Neural cell (in vitro differentiated cells): ENCODE results near the gene ARL3. TPM values are rescaled to one million over a fixed set of nuclear protein-coding genes. Genes with fewer than 3 reads are reported as not detected.

Experiments used
- H2AFZ ChIP-seq: fragments of 200-600, 300-800 bp; sonication (generic), shearing (Covaris generic); 2 replicates; pipeline ENCODE4 v1.6.0; 2014; ENCODE audit warnings: low read depth, mild to moderate bottlenecking, antibody characterized with exemption, low read length, moderate library complexity
- H3F3A ChIP-seq: fragments of 200-600 bp; shearing (Covaris generic); 2 replicates; pipeline ENCODE4 v1.6.1; 2016; ENCODE audit warnings: mild to moderate bottlenecking, moderate library complexity, mixed read lengths, antibody characterized with exemption, low read length; ENCODE audit not compliant: insufficient read depth, poor library complexity, severe bottlenecking
- H3K27ac ChIP-seq: fragments of 200-600, 300-800 bp; sonication (generic), shearing (Covaris generic); 2 replicates; pipeline ENCODE4 v1.5.1; 2014; ENCODE audit warnings: mild to moderate bottlenecking, low read length, moderate library complexity
- H3K27me3 ChIP-seq: fragments of 300-800, 200-600 bp; sonication (generic), shearing (Covaris generic); 2 replicates; pipeline ENCODE4 v1.6.0; 2014; ENCODE audit warnings: mild to moderate bottlenecking, low read depth, low read length, moderate library complexity; ENCODE audit not compliant: insufficient read depth
- H3K36me3 ChIP-seq: fragments of 300-800, 200-600 bp; sonication (generic), shearing (Covaris generic); 2 replicates; pipeline ENCODE4 v1.5.1; 2014; ENCODE audit warnings: mild to moderate bottlenecking, antibody characterized with exemption, low read length, moderate library complexity; ENCODE audit not compliant: insufficient read depth
- H3K4me2 ChIP-seq: fragments of 300-800, 200-600 bp; sonication (generic), shearing (Covaris generic); 2 replicates; pipeline ENCODE4 v1.6.0; 2014; ENCODE audit warnings: mild to moderate bottlenecking, low read length
- H3K4me3 ChIP-seq: fragments of 300-800, 200-600 bp; sonication (generic), shearing (Covaris generic); 2 replicates; pipeline ENCODE4 v1.5.1; 2014; ENCODE audit warnings: mild to moderate bottlenecking, low read length, moderate library complexity
- H3K79me2 ChIP-seq: fragments of 200-600 bp; shearing (Covaris generic); replicated peaks from 2 replicates; pipeline ENCODE4 v1.6.0; 2014; ENCODE audit warnings: mild to moderate bottlenecking, low read length, moderate library complexity; ENCODE audit not compliant: insufficient read depth
- H3K9ac ChIP-seq: fragments of 300-800, 200-600 bp; sonication (generic), shearing (Covaris generic); 2 replicates; pipeline ENCODE4 v1.6.1; 2016; ENCODE audit warnings: mild to moderate bottlenecking, low read length, mixed read lengths
- H3K9me2 ChIP-seq: fragments of 200-600 bp; shearing (Covaris generic); 2 replicates; pipeline ENCODE4 v1.6.1; 2016; ENCODE audit warnings: mild to moderate bottlenecking, low read length, mixed read lengths; ENCODE audit not compliant: insufficient read depth
- H3K9me3 ChIP-seq: fragments of 200-600, 300-800 bp; sonication (generic), shearing (Covaris generic); 2 replicates; pipeline ENCODE4 v1.6.1; 2016; ENCODE audit warnings: mild to moderate bottlenecking, mixed run types, low read length, moderate library complexity, mixed read lengths
- H4K20me1 ChIP-seq: fragments of 200-600 bp; shearing (Covaris generic); 2 replicates; pipeline ENCODE4 v1.6.1; 2016; ENCODE audit warnings: mild to moderate bottlenecking, mixed run types; ENCODE audit not compliant: insufficient read depth
- CTCF ChIP-seq: fragments of 450-650 bp; IDR thresholded peaks from 2 replicates; pipeline ENCODE4 v1.5.1; 2014; ENCODE audit warnings: antibody characterized with exemption, mild to moderate bottlenecking, moderate library complexity; ENCODE audit not compliant: poor library complexity, severe bottlenecking
- EP300 ChIP-seq: fragments of 450-650 bp; conservative IDR thresholded peaks from 2 replicates; pipeline ENCODE4 v1.6.1; 2014; ENCODE audit warnings: antibody characterized with exemption, mild to moderate bottlenecking, moderate library complexity; ENCODE audit not compliant: poor library complexity, severe bottlenecking
- EZH2 ChIP-seq: fragments of 200-600, 300-800 bp; shearing (Covaris generic), sonication (generic); IDR thresholded peaks from 2 replicates; pipeline ENCODE4 v1.6.1; 2014; ENCODE audit warnings: antibody characterized with exemption, low read length, borderline replicate concordance, mild to moderate bottlenecking; ENCODE audit not compliant: insufficient read depth, poor library complexity, severe bottlenecking
- MXI1 ChIP-seq: fragments of 450-650 bp; conservative IDR thresholded peaks from 2 replicates; pipeline ENCODE4 v1.6.1; 2014; ENCODE audit warnings: antibody characterized with exemption, mild to moderate bottlenecking; ENCODE audit not compliant: poor library complexity, severe bottlenecking
- POLR2AphosphoS5 ChIP-seq: IDR thresholded peaks from 2 replicates; pipeline ENCODE4 v1.6.1; 2012
- RAD21 ChIP-seq: fragments of 450-650 bp; conservative IDR thresholded peaks from 2 replicates; pipeline ENCODE4 v1.6.1; 2014; ENCODE audit warnings: antibody characterized with exemption, mild to moderate bottlenecking, moderate library complexity
- REST ChIP-seq: IDR thresholded peaks from 2 replicates; pipeline ENCODE4 v1.6.1; 2012; ENCODE audit warnings: borderline replicate concordance
- SMC3 ChIP-seq: fragments of 450-650 bp; conservative IDR thresholded peaks from 2 replicates; pipeline ENCODE4 v1.6.1; 2014; ENCODE audit warnings: antibody characterized with exemption, mild to moderate bottlenecking, moderate library complexity; ENCODE audit not compliant: poor library complexity
- TAF1 ChIP-seq: IDR thresholded peaks from 2 replicates; pipeline ENCODE4 v1.6.1; 2012; ENCODE audit warnings: low read depth
- polyA plus RNA-seq: library from polyadenylated mRNA; depleted of rRNA; stranded (reverse); fragments of >200 nt; gene quantifications from 2 replicates; pipeline ENCODE4 v1.2.3, GENCODE V29; 2014

The ARL3 gene
- polyA plus RNA-seq, 1 donor from 2014 or later = 56.0 TPM

DNA sequence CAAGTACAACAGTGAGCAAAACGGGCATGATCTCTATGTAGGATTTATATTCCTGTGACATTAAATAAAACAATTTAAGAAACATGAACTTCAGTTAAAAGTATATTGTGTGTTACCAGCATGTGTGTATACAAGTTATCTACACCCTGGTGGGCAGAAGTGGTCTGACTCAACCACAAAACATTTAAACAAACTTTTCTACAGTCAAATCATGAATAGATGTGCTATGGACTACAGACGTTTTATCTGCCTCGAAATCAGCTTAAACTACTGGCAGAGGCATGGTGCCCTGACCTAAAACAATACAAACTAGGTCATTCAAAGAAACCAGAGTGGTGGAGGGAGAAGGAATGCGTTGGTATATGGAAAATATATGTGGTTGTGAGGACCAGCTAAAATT, 3.6 kb downstream of the ARL3 start:
- no peaks in the 10 kb centered on the region for H3K9me2 ChIP-seq
- H3K4me3 ChIP-seq = no peak overlapping the region
- H2AFZ ChIP-seq = no peak overlapping the region
- H3K4me2 ChIP-seq = no peak overlapping the region
- no peaks in the 10 kb centered on the region for H3K27me3 ChIP-seq
- no peaks in the 10 kb centered on the region for H3K9me3 ChIP-seq
- H3K9ac ChIP-seq = no peak overlapping the region
- no peak overlapping the region for H3K27ac ChIP-seq
- H3K36me3 ChIP-seq = no peaks in the 10 kb centered on the region
- peaks cover 72% of the 10 kb centered on the region for H3K79me2 ChIP-seq
- TF ChIP-seq POLR2AphosphoS5 (no peak), CTCF (no peak), REST (no peak), RAD21 (no peak), EP300 (no peak), SMC3 (no peak), MXI1 (no peak), TAF1 (no peak), EZH2 (no peak)
- no peaks in the 10 kb centered on the region for H4K20me1 ChIP-seq
- peaks cover 3% of the 10 kb centered on the region for H3F3A ChIP-seq

DNA sequence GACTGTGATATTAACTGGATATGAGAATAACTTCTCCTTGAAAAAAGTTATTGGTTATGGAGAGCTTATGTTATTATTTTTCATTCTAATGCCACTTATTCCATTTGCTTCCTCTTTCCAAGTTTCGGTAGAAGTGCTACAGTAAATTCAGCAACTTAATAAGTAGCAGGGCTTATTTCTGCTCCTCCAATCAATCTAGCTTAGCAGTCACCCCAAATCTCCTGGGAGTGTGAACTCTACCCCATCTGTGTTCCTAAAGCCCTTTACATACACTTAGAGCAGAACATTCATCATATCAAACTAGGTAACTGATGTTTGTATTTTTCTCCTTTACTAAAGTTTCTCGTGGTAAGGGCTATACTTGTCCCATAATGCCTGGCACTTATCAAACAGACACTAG, 8.7 kb downstream of the ARL3 start:
- H3K27ac ChIP-seq = no peak overlapping the region
- H3K9me3 ChIP-seq = no peaks in the 10 kb centered on the region
- H3K79me2 ChIP-seq = peaks cover 46% of the 10 kb centered on the region
- no peak for TF ChIP-seq REST
- no peak for TF ChIP-seq POLR2AphosphoS5
- TF ChIP-seq MXI1 = no peak
- TF ChIP-seq CTCF = no peak
- TF ChIP-seq EP300 = no peak
- TF ChIP-seq SMC3 = no peak
- no peak for TF ChIP-seq TAF1
- no peak for TF ChIP-seq EZH2
- no peaks in the 10 kb centered on the region for H4K20me1 ChIP-seq
- H3F3A ChIP-seq = no peaks in the 10 kb centered on the region
- no peaks in the 10 kb centered on the region for H3K36me3 ChIP-seq
- H3K9me2 ChIP-seq = no peaks in the 10 kb centered on the region
- no peak overlapping the region for H3K9ac ChIP-seq
- H3K27me3 ChIP-seq = no peaks in the 10 kb centered on the region
- H3K4me2 ChIP-seq = no peak overlapping the region
- H3K4me3 ChIP-seq = no peak overlapping the region
- H2AFZ ChIP-seq = no peak overlapping the region
